ENCODE measurements around the gene TMIGD2. TPM values are rescaled to one million over a fixed set of nuclear protein-coding genes. Genes with fewer than 3 reads are reported as not detected.

Gene TMIGD2
- total RNA-seq, 1 donor from 2014 or later: 0.85 TPM

DNA sequence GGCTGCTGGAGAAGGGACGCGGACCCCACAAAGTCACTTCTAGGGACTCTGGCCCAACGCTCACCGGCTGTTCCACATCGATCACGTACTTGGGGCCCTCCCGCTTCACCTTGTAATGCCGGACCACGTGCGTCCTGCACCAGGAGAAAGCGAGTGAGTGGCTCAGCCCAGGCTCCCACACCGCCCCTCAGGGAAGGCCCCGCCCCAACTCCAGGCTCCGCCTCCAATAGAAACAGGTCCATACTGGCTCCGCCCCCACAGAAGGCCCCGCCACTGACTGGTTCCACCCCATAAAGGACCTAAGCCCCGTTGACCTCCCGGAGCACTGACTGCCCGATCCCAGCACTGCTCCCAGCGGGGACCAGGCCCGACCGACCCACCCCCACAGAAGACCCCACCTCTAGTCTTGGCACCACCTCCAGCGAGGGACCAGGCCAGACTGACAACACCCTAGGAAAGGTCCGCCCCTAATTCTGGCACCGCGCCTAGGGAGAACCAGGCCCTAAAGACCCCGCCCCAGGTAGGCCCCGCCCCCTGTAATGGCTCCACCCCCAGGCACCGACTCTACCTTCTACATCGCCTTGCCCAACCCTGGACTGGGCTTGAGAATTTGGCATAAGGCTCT, 25.2 kb upstream of the TMIGD2 start:
- peak; percentile 83 for DNase-seq (ENCODE audit: low spot score)
- intact Hi-C loops (cut with DNase I): no loop called here

DNA sequence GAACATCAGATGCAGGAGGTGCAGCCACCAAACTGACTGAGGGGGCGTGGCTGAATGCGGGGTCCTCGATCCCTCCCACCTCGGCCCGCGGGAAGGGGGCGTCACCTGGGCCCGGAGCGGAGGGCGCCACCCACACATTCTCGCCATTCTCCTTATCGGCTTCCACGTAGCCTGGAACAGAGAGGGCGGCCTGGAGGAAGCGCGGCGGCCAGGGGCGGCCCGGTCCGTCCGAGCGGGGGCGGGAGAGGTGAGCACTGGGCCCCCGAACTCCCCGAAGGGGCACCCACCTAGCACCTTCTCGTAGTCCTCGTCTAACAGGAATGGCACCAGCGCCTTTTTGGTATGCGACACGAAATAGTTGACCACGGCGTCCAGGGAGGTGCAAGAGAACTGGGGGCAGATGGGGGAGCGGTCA, 24.7 kb upstream of the TMIGD2 start:
- ATAC-seq: no peak
- no peak for DNase-seq (ENCODE audit: low spot score)
- intact Hi-C loops (cut with DNase I): no loop called here

More for the DNA sequence above, 25.2 kb upstream of the TMIGD2 start:
- peak; percentile 67 for ATAC-seq

DNA sequence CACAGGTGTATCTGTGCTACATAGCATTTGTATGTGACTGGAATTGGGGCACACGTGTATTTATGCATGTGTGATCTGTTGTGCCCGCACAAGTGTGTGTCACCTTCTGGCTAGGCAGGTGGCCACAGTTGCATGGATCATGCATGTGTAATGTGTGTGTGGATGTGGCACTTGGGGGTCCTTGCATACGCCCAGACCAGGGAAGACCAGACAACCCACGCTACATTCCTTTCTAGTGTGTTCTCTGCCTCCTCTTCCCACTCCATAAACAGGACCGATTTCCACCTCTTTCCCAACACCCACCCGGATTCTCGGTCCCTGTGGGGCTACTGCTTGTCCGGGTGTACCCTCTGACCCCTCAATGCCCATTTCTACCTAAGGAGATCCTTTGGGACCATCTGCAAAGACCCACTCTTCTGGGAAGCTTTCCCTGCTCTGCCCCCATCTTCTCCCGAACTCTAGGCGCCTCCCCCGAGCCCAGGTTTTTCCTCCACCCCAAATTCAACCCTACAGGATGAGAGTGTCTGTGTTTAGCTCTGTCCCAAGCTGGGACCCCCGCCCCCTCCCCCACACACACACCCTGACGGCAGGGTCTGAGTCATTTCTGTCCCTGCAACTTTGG, 24.1 kb upstream of the TMIGD2 start:
- no peak for DNase-seq (ENCODE audit: low spot score)
- ATAC-seq: no peak
- intact Hi-C loops (cut with DNase I): no loop called here

DNA sequence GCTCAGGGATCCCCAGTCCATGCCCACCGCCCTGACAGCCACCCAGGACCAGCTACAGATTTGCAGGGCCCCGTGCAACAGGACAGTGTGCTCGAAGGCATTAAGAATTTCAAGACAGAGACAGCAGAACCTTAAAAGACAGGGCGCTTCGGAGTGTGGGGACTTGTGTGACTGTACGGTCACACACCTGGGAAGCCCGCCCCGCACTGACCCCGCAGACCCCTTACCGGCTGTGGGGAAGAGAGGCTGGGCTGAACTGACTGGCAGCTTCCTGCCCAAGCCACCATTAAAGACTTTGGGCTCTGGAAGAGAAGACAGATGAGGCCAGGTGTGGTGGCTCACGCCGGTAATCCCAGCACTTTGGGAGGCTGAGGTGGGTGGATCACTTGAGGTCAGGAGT, 22.0 kb upstream of the TMIGD2 start:
- intact Hi-C loops (cut with DNase I): no loop called here
- no peak for ATAC-seq
- no peak for DNase-seq (ENCODE audit: low spot score)

DNA sequence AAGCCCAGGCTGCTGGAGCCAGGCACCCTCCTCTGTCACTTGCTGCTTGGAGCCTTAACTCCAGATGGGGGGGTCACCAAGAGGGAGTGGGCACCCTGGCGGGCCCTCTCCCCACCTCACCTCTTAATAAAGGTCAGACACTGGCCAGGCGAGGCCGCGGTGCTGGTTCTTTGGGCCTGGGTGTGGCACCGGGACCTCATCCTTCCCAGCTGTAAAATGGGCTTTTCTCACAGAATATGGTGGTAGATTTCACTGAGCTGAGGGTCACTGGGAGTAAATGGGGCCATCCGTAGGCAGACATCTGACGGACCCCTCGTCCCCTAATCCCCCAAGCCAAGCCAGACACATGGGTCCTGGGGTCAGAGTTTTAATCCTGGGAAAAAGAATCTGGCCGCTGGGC, 21.5 kb upstream of the TMIGD2 start:
- intact Hi-C loops (cut with DNase I): no loop called here

DNA sequence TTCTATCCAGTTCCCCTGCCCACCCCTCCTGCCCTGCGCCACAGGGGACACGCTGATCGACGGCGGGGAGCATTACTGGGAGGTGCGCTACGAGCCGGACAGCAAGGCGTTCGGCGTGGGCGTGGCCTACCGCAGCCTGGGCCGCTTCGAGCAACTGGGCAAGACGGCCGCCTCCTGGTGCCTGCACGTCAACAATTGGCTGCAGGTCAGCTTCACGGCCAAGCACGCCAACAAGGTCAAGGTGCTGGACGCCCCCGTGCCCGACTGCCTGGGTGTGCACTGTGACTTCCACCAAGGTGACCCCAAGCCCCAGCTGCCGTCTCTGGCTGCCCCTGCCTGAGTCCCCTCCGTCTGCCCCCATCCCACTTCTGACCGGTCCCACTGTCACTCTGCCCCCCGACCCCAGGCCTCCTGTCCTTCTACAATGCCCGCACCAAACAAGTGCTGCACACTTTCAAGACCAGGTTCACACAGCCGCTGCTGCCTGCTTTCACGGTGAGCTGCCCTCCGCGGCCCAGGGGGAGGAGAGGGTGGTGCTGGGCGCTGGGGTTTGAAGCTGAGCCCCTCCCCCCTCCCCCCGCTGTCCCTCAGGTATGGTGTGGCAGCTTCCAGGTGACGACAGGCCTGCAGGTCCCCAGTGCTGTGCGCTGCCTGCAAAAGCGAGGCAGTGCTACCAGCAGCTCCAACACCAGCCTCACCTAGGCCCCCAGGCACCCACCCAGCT, 20.9 kb upstream of the TMIGD2 start:
- intact Hi-C loops (cut with DNase I): no loop called here
- ATAC-seq (no peak), DNase-seq (ENCODE audit: low spot score) (no peak)

More for the DNA sequence above, 21.5 kb upstream of the TMIGD2 start:
- ATAC-seq (no peak), DNase-seq (ENCODE audit: low spot score) (no peak)

DNA sequence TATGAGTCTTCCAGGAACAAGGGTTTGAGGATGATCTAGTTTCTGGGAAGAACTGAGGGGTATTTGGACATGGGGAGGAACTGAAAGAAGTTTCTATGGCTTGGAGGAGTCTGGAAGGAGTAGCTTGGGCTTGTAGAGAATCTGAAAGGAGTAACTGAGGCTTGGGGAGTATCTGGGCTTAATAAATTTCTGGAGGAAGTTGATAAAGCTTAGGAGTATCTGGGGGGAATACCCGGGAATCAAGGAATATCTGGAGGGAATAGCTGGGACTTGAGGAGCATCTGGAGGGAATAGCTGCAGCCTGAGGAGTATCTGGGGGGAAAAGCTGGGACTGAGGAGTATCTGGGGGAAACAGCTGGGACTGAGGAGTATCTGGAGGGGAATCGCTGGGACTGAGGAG, 18.2 kb upstream of the TMIGD2 start:
- no peak for DNase-seq (ENCODE audit: low spot score)
- intact Hi-C loops (cut with DNase I): no loop called here
- ATAC-seq: no peak

DNA sequence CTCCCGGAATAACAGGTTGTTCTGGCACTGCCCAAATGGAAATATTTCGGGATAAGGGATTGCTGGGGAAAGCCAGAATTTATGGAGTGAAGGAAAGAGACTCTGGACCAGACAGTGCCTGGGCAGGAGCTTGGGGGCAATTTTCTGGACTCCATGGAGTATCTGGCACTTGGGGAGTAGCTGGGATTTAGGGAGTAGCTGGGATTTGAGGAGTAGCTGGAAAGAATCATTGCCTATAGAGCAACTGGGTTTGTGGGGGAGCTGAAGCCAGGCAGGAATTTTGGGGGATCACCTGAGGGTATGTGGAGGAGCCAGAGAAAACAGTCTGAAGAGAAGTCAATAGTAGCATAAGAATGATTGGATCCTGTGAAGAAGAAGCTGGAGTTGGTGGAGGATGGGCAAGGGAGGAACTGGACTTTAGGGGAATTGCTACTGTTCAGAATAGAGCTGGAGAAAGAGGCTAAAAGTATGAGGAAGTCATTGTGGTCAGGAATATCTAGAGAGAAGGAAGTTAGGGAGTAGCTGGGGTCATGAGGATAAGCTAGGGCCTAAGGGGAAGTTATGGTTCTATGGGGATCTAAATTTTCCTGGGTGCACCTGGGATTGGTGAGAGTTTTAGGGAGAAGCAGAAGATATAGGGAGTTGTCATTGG, 17.0 kb upstream of the TMIGD2 start:
- no peak for ATAC-seq
- intact Hi-C loops (cut with DNase I): no loop called here
- DNase-seq (ENCODE audit: low spot score): no peak

DNA sequence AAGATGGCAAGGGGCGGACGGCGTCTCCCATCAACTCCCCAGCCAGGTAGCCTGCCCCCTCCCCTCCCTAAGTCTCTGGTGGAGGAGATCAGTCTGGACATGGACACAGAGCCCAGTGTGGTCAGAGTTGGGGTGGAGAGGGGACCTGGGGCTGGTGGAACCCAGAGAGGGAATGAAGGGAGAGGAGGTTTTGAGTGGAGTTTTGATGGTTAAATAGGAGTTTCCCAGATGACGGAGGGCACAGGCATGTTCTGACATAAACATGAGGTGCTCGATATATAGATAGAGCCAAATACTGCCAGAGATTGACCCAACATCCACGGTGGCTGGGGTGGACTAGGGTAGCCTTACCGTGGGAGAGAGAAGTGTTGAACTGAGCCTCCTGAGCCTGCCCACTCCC, 16.3 kb upstream of the TMIGD2 start:
- no peak for DNase-seq (ENCODE audit: low spot score)
- ATAC-seq: no peak
- intact Hi-C loops (cut with DNase I): no loop called here

DNA sequence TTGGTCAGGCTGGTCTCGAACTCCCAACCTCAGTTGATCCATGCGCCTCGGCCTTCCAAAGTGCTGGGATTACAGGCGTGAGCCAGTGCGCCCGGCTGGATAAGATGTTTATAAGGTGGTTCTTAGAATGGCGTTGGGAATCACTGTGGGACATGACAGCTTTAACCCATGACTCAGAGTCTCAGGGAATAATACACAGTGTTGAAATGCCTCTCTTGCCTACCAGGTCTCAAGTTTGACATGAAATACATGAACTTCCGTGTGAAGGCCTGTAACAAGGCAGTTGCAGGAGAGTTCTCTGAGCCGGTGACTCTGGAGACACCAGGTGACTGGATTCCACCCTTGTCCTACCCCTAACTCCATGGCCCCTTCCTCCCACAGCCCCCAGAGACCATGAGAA, 14.8 kb upstream of the TMIGD2 start:
- DNase-seq (ENCODE audit: low spot score) (no peak), ATAC-seq (no peak)
- intact Hi-C loops (cut with DNase I): no loop called here

DNA sequence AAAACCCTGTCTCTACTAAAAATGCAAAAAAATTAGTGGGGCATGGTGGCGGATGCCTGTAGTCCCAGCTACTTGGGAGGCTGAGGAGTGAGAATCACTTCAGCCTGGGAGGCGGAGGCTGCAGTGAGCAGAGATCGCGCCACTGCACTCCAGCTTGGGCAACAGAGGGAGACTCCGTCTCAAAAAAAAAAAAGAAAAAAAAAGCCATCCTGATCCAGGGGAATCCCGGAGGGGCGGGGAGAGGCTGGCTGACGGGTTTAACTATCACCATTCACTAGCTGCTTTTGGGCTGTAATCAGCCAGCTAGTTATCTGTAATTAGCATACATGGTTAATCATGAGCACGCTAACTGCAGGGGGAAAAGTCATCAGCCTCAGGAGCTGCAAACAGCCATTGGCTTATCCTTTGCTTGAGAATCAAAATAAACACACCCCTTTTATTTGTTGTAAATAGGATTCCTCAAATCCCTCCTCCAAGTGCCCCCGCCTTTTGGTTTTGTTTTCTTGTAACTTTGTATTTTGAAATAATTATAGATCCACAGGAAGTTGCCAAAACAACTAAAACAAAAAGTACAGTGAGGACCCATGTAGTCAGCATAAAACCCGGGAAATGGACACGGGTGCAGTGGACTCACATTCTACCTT, 11.8 kb upstream of the TMIGD2 start:
- intact Hi-C loops (cut with DNase I): no loop called here
- ATAC-seq (no peak), DNase-seq (ENCODE audit: low spot score) (no peak)

DNA sequence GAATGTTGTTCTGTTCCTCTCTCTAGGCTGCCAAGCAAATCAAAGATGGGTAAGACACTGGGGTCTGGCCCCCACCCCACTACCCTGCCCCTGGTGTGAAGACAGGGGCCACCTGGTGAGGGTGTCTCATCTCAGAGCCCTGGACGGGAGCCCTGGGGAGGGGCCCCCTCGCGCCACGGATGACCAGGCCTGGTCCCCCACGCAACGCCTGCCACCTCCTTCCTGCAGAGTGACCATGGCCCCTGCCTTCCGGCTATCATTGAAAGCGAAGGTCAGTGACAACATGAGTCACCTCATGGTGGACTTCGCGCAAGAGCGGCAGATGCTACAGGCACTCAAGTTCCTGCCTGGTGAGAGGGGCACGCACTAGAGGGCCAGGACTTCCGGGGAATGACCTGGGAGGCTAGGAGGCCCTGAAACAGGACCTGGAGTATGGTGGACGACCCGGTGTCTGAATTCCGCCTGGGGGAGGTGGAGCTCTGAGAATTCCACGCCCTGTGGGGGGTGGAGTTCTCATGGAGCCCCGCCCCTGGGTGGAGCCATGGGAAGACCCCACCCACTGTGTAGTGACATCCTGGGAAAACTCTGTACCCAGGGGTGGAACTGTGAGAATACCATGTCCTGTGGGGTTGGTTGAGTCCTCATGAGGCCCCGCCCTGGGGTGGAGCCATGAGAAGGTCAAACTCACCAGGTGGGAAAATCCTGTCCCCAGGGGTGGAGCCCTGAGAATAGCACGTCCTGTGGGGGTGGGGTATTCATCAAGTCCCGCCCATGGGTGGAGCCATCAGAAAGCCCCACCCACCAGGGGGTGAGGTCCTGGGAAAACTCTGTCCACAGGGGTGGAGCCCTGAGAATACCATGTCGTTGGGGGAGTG, 8.3 kb upstream of the TMIGD2 start:
- intact Hi-C loops (cut with DNase I): no loop called here
- DNase-seq (ENCODE audit: low spot score): no peak
- no peak for ATAC-seq

DNA sequence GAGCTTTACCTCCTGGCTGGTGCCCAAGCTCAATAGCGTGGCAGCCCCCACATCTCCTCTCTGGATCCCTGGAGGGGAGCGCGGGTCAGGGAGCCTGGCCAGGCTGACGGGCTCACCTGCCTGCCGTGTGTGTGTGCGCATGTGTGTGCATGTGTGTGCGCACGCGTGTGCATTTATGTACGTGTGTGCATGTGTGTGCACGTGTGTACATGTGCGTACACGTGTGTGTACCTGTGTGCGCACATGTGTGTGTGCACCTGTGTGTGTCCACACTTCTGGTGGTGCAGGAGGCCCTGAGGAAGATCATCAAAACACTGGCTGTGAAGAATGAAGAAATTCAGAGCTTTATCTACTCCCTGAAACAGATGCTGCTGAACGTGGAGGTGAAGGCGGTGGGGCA, 3.5 kb upstream of the TMIGD2 start:
- DNase-seq (ENCODE audit: low spot score): no peak
- ATAC-seq: no peak
- intact Hi-C loops (cut with DNase I): no loop called here

DNA sequence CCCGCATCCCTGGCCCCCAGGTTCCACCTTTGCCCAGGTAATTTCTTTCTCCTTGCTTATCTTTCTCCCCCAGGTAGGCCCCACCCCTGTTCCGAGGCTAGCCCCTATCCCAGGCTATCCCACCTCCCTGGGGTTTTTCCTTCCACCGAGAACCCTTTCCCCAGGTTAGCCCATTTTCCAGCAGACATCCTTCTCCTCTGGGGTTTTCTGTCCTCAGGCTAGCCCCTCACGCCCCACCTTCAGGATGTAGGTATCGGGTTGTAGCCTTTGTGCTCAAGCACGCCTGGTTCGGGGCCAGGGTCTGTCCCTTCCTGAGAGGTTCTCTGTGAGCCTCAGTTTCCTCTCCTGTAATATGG, 3.0 kb upstream of the TMIGD2 start:
- intact Hi-C loops (cut with DNase I): no loop called here
- ATAC-seq: no peak
- no peak for DNase-seq (ENCODE audit: low spot score)

DNA sequence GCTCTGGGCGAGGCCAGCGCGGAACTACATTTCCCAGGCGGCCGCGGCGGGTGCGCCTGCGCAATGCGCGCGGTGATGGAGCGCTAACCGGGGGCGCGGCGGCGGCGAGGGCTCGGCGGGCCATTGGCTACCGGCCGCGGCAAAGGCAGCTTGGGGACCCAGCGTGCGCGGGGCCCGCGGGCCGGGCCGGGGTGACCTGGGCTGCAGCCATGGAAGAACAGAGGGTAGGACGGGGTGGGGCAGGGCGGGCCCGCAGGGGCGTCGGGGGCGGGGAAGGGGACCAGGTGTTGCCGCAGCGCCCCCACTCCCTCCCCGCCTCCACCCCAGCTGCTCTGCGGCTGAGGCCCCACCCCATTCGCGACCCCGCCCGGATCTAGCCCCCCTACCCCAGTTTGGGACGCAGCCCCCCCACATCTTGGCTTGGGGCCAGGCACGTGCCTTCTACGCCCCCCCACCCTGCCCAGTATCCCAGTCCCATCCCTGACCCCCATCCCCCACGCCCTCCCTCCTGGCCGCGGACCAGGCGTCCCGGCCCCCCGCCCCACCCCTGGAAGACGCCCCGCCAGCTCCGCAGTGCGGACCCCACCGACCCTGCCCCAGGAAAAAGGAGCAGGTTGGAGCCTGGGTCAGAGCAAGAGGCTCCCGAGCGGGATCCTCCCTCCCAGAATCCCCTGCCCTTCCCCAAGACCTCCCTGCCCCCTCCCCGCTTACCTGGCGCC, 2.5 kb upstream of the TMIGD2 start, which contains the start of gene FSD1:
FSD1 (plus strand) TSS at position 61 of the 719 bp plus-strand sequence; CDS start at position 210, 149 bp downstream.
- ATAC-seq: peak; percentile 28
- intact Hi-C loops (cut with DNase I): no loop called here
- no peak for DNase-seq (ENCODE audit: low spot score)

DNA sequence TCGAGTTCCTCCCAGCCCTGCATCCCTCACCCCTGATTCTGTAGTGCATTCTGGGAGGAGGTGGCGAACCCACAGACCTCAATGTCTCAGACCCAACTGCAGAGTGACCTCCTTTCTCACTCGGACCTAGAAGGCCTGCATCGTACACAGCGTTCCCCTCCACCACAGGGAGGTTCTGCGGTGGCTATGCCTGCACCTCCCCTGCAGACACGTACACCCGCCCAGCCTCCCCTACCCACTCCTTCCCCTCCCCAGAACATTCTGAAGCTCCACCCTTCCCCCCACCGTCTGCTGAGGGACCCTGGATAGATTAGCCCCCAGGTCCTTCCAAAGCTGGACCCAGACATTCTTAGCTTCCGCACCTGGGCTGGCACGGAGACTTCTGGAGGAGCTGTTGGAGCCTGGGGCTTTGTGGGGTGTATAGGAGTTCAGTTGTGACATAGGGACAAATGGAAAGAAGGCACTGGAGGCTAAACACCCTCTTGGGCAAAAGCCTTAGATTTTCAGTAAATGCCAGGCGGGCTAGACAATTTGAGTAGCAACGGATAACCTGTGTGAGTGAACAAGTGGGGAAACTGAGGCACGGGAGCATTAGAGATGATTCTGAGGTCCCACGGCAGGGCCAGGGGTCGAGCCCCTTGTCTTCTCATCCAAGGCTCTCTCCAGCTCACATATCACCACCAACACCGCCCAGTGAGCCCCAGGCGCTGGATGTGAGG, 1.8 kb upstream of the TMIGD2 start:
- intact Hi-C loops (cut with DNase I): no loop called here
- no peak for DNase-seq (ENCODE audit: low spot score)
- no peak for ATAC-seq

DNA sequence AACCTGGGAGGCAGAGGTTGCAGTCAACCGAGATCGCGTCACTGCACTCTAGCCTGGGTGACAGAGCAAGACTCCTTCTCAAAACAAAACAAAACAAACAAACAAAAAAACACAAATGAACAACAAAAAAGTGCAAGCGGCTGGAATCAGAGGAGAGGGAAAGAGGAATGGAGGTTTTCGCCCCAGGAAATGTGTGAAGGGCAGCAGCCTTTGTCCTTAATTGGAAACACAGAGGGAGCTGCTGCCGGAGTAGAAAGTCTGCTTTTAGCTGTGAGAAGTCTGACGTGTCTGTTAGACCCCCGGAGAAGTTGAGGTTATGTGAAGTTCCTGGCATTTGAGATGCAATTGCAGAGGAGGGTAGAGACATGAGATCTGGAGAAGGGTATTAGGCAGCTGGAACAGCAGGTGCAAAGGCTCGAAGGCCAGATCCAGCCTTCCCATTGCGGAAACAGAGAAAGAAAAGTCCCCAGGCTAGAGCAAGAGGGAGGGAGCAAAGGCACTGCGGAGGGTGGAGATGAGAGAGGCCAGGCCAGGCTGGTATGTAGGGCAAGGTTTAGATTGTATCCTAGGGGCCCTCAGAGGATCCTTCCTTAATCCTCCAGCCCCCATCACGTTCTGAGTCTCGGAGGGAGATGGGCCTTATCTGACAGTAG, 473 bp downstream of the TMIGD2 start:
- no peak for DNase-seq (ENCODE audit: low spot score)
- intact Hi-C loops (cut with DNase I): no loop called here
- ATAC-seq: no peak

Measured in sciatic nerve (tissue), 2 donors.